Mesenchymal stem cell (in vitro differentiated cells and primary cell): ENCODE data around the gene TESK2.

ENCODE experiments used
- DNase-seq: peaks from one replicate; pipeline ENCODE4 v3.0.0-alpha.2; 2013
- H2AFZ ChIP-seq: one replicate; pipeline ENCODE4 v1.6.1; 2013; ENCODE audit warnings: low read depth, mild to moderate bottlenecking, control low read depth, inconsistent platforms, low read length, moderate library complexity
- H2AK5ac ChIP-seq: 2 replicates; pipeline ENCODE4 v1.6.1; 2013; ENCODE audit warnings: low read length, moderate library complexity, mild to moderate bottlenecking, inconsistent platforms; ENCODE audit not compliant: severe bottlenecking
- H2BK120ac ChIP-seq: one replicate; pipeline ENCODE4 v1.6.1; 2013; ENCODE audit warnings: low read depth, mild to moderate bottlenecking, inconsistent platforms, low read length, moderate library complexity
- H2BK12ac ChIP-seq, 2 experiments: one replicate each; pipeline ENCODE4 v1.6.1; 2013; ENCODE audit warnings: inconsistent platforms in 2 of 2, low read length in 2 of 2, mild to moderate bottlenecking in 2 of 2, moderate library complexity in 2 of 2, control low read depth in 1 of 2
- H2BK15ac ChIP-seq: one replicate; pipeline ENCODE4 v1.6.1; 2013; ENCODE audit warnings: mild to moderate bottlenecking, low read depth, inconsistent platforms; ENCODE audit not compliant: poor library complexity, severe bottlenecking
- H2BK5ac ChIP-seq: 2 replicates; pipeline ENCODE4 v1.6.1; 2013; ENCODE audit warnings: low read depth, mild to moderate bottlenecking, low read length, control low read depth, inconsistent platforms; ENCODE audit not compliant: poor library complexity, severe bottlenecking
- H3K14ac ChIP-seq, 2 experiments: one replicate each; pipeline ENCODE4 v1.6.1; 2013; ENCODE audit warnings: inconsistent platforms in 2 of 2, low read length in 2 of 2, control low read depth in 1 of 2, mild to moderate bottlenecking in 1 of 2, moderate library complexity in 1 of 2
- H3K18ac ChIP-seq, 2 experiments: one replicate each; pipeline ENCODE4 v1.6.1; 2013; ENCODE audit warnings: inconsistent platforms in 2 of 2, low read length in 2 of 2, control low read depth in 1 of 2, low read depth in 1 of 2, mild to moderate bottlenecking in 1 of 2
- H3K23ac ChIP-seq, 2 experiments: one replicate each; pipeline ENCODE4 v1.6.1; 2013; ENCODE audit warnings: inconsistent platforms in 2 of 2, low read length in 2 of 2, mild to moderate bottlenecking in 2 of 2, moderate library complexity in 2 of 2, control low read depth in 1 of 2
- H3K27ac ChIP-seq: 2 replicates; pipeline ENCODE4 v1.5.1; 2013; ENCODE audit warnings: mild to moderate bottlenecking, moderate library complexity, low read length, control low read depth, inconsistent platforms; ENCODE audit not compliant: poor library complexity, severe bottlenecking
- H3K27me3 ChIP-seq, 2 experiments: 2 replicates each; pipeline versions ENCODE4 v1.6.1 to v1.7.0; 2013; ENCODE audit warnings: low read length in 2 of 2, mild to moderate bottlenecking in 2 of 2, moderate library complexity in 2 of 2, control low read depth in 1 of 2, inconsistent platforms in 1 of 2; ENCODE audit not compliant: control insufficient read depth in 1 of 2, insufficient read depth in 1 of 2
- H3K36me3 ChIP-seq, 2 experiments: 2 replicates each; pipeline versions ENCODE4 v1.6.1 to v1.7.0; 2013; ENCODE audit warnings: low read length in 2 of 2, control low read depth in 1 of 2, inconsistent platforms in 1 of 2, low read depth in 1 of 2, mild to moderate bottlenecking in 1 of 2; ENCODE audit not compliant: insufficient read depth in 2 of 2, control insufficient read depth in 1 of 2
- H3K4ac ChIP-seq, 2 experiments: one replicate each; pipeline ENCODE4 v1.6.1; 2013; ENCODE audit warnings: inconsistent platforms in 2 of 2, low read length in 2 of 2, mild to moderate bottlenecking in 2 of 2, moderate library complexity in 2 of 2, control low read depth in 1 of 2, low read depth in 1 of 2
- H3K4me1 ChIP-seq: 2 replicates; pipeline ENCODE4 v1.6.1; 2013; ENCODE audit warnings: low read depth, low read length, control low read depth; ENCODE audit not compliant: control insufficient read depth, insufficient read depth
- H3K4me2 ChIP-seq: 2 replicates; pipeline ENCODE4 v1.6.1; 2013; ENCODE audit warnings: low read length, mild to moderate bottlenecking, inconsistent platforms; ENCODE audit not compliant: poor library complexity, severe bottlenecking
- H3K4me3 ChIP-seq, 2 experiments: 2 replicates each; pipeline versions ENCODE4 v1.5.1 to v1.7.0; 2013; ENCODE audit warnings: low read length in 2 of 2, mild to moderate bottlenecking in 2 of 2, control low read depth in 1 of 2, low read depth in 1 of 2; ENCODE audit not compliant: insufficient read depth in 1 of 2
- H3K79me1 ChIP-seq: replicated peaks from 2 replicates; pipeline ENCODE4 v1.6.1; 2013; ENCODE audit warnings: mild to moderate bottlenecking, control low read depth, low read length, inconsistent platforms; ENCODE audit not compliant: poor library complexity, severe bottlenecking
- H3K9ac ChIP-seq: 2 replicates; pipeline ENCODE4 v1.7.0; 2013; ENCODE audit warnings: mild to moderate bottlenecking, low read length, moderate library complexity
- H3K9me3 ChIP-seq: 2 replicates; pipeline ENCODE4 v1.7.0; 2013; ENCODE audit warnings: mild to moderate bottlenecking, low read length; ENCODE audit not compliant: control insufficient read depth
- H4K8ac ChIP-seq: one replicate; pipeline ENCODE4 v1.6.1; 2013; ENCODE audit warnings: inconsistent platforms, mild to moderate bottlenecking, low read length, moderate library complexity
- H4K91ac ChIP-seq: one replicate; pipeline ENCODE4 v1.6.1; 2013; ENCODE audit warnings: mild to moderate bottlenecking, low read length, inconsistent platforms
- WGBS: methylation state at CpG from one replicate; pipeline ENCODE4 v1.1.7; 2013; ENCODE audit warnings: mixed read lengths; 5-methylcytosine and 5-hydroxymethylcytosine counted together

Gene TESK2

DNA sequence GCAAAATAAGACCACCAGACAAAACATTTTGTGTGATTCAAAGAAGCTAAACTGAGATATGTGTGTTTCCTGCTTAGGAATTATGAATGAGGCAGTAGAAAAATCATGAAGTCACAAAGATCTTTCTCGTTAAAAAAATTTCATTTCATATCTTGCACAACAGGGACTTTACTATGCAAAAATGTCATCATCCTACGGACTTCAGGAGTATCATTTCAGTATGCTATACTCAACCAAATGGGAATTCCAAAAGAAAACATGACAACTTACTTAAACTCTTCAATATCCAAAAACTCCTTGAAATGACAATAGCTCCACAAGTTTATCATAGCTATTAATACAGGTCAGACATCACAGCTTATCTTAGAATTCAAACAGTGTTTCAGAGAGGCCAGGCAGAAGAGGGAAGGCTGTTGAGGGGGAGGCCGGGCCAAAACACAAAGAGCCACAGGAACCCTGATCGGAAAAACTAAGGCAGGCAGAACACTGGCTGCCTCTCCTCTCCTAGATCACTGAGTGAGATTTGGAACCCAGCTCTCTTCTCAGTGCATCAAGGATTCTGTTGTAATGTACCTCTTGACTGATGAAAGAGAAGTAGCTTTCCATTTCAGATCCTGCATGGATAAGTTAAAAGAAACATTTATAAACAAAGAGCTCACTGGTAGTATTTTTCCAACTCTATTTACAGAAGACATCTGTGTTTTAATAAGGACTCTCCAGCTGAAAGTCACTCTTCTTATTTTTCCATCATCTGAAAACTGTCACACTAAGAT, 66.9 kb downstream of the TESK2 start:
- Histone ChIP-seq H2BK5ac (no peak overlapping the region), H3K18ac (no peak overlapping the region), H2AFZ (no peak overlapping the region), H2AK5ac (no peak overlapping the region), H3K4me2 (no peak overlapping the region), H3K27me3 (no peaks in the 10 kb centered on the region), H4K8ac (no peak overlapping the region), H3K9me3 (no peaks in the 10 kb centered on the region), H2BK120ac (no peak overlapping the region), H3K4me1 (no peaks in the 10 kb centered on the region), H4K91ac (no peak overlapping the region), H3K4ac (no peak overlapping the region), H2BK15ac (no peak overlapping the region), H3K9ac (no peak overlapping the region), H3K23ac (no peak overlapping the region), H3K27ac (no peak overlapping the region), H3K36me3 (no peaks in the 10 kb centered on the region), H2BK12ac (no peak overlapping the region), H3K14ac (no peak overlapping the region), H3K79me1 (no peaks in the 10 kb centered on the region), H3K4me3 (no peak overlapping the region)
- peak; percentile 71 for DNase-seq
- 88% methylated on average over 4 of the region's 4 CpGs for WGBS

DNA sequence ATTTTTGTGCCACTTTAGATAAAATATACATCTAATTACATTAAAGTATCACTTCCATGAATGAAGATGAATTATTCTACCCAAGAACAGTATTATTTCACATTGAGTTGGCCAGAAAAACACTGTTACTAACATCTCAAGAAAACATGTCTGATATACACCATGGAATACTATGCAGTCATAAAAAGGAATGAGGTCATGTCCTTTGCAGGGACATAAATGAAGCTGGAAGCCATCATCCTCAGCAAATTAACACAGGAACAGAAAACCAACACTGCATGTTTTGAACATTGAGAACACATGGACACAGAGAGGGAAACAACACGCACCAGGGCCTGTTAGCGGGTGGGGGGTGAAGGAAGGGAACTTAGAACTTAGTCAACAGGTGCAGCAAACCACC, 69.0 kb downstream of the TESK2 start:
- no peaks in the 10 kb centered on the region for H3K79me1 ChIP-seq
- H3K27ac ChIP-seq, result no peak overlapping the region
- H3K4me2 ChIP-seq, result no peak overlapping the region
- H3K9ac ChIP-seq, result no peak overlapping the region
- no peak overlapping the region for H4K91ac ChIP-seq
- no peak for DNase-seq
- H2BK12ac ChIP-seq, result no peak overlapping the region
- no peak overlapping the region for H2BK120ac ChIP-seq
- H3K4ac ChIP-seq, result no peak overlapping the region
- no CpG with 5 or more reads among the region's 2 CpGs for WGBS
- no peak overlapping the region for H3K18ac ChIP-seq
- H3K14ac ChIP-seq, result peak overlapping the region in 1 of 2 experiments; percentile 28
- no peaks in the 10 kb centered on the region for H3K36me3 ChIP-seq
- H3K27me3 ChIP-seq, result no peaks in the 10 kb centered on the region
- no peak overlapping the region for H2BK5ac ChIP-seq
- H2AFZ ChIP-seq, result no peak overlapping the region
- no peaks in the 10 kb centered on the region for H3K9me3 ChIP-seq
- H3K4me3 ChIP-seq, result no peak overlapping the region
- H3K23ac ChIP-seq, result no peak overlapping the region
- H4K8ac ChIP-seq, result no peak overlapping the region
- H3K4me1 ChIP-seq, result no peaks in the 10 kb centered on the region
- H2BK15ac ChIP-seq, result no peak overlapping the region
- H2AK5ac ChIP-seq, result no peak overlapping the region

DNA sequence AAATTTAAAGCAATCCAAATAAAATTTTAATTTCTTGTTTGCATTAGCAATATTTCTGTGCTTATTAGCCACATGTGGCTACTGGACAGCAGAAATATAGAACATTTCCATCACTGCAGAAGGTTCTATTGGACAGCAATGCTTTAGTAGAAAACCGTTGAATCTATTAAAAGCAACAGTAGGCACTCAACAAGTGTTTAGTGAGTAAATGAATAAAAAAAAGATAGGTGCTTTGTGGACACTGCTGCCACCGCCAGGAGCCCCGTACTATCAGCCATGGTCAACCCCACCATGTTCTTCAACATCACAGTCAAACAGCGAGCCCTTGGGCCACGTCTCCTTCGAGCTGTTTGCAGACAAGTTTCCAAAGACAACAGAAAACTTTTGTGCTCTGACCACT, 76.2 kb downstream of the TESK2 start:
- 69% methylated on average over 6 of the region's 6 CpGs for WGBS
- no peak overlapping the region for H3K4me2 ChIP-seq
- no peak overlapping the region for H3K18ac ChIP-seq
- no peak for DNase-seq
- H2BK5ac ChIP-seq, result no peak overlapping the region
- H3K4ac ChIP-seq, result no peak overlapping the region
- H3K4me1 ChIP-seq, result no peaks in the 10 kb centered on the region
- H3K14ac ChIP-seq, result no peak overlapping the region
- H2AK5ac ChIP-seq, result no peak overlapping the region
- H4K91ac ChIP-seq, result no peak overlapping the region
- no peak overlapping the region for H2AFZ ChIP-seq
- H3K79me1 ChIP-seq, result no peaks in the 10 kb centered on the region
- H3K4me3 ChIP-seq, result no peak overlapping the region
- H4K8ac ChIP-seq, result no peak overlapping the region
- H3K36me3 ChIP-seq, result no peaks in the 10 kb centered on the region
- H3K23ac ChIP-seq, result no peak overlapping the region
- no peak overlapping the region for H3K27ac ChIP-seq
- H3K9me3 ChIP-seq, result no peaks in the 10 kb centered on the region
- H2BK120ac ChIP-seq, result no peak overlapping the region
- H3K27me3 ChIP-seq, result no peaks in the 10 kb centered on the region
- H3K9ac ChIP-seq, result no peak overlapping the region
- H2BK12ac ChIP-seq, result no peak overlapping the region
- no peak overlapping the region for H2BK15ac ChIP-seq

DNA sequence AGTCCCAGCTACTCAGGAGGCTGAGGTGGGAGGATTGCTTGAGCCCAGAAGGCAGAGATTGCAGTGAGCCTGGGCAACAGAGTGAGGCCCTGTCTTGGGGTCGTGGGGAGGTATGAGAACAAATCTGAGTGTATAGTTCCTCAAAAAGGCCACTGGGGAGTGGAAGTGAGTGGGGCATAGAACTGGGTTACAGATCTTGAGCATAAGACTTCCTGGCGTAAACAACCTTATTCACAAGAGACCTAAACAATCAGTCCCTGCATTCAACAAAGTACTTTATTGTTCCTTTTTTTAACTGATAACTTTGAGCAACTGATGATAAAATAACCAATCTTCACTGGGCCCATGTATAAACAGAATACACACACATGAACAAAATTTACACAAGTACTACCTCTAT, 78.1 kb downstream of the TESK2 start:
- no peak overlapping the region for H3K4ac ChIP-seq
- H3K14ac ChIP-seq, result no peak overlapping the region
- no peak overlapping the region for H2BK5ac ChIP-seq
- no peaks in the 10 kb centered on the region for H3K4me1 ChIP-seq
- no peak overlapping the region for H3K18ac ChIP-seq
- DNase-seq, result no peak
- H3K9ac ChIP-seq, result no peak overlapping the region
- H2BK12ac ChIP-seq, result no peak overlapping the region
- no peak overlapping the region for H3K4me2 ChIP-seq
- H2AFZ ChIP-seq, result no peak overlapping the region
- no peak overlapping the region for H2BK15ac ChIP-seq
- H3K27me3 ChIP-seq, result no peaks in the 10 kb centered on the region
- H4K8ac ChIP-seq, result no peak overlapping the region
- no peaks in the 10 kb centered on the region for H3K79me1 ChIP-seq
- no peaks in the 10 kb centered on the region for H3K36me3 ChIP-seq
- no peak overlapping the region for H4K91ac ChIP-seq
- H3K23ac ChIP-seq, result no peak overlapping the region
- no peak overlapping the region for H3K27ac ChIP-seq
- H2BK120ac ChIP-seq, result no peak overlapping the region
- H3K9me3 ChIP-seq, result no peaks in the 10 kb centered on the region
- H3K4me3 ChIP-seq, result no peak overlapping the region
- no peak overlapping the region for H2AK5ac ChIP-seq
- WGBS, result 70% methylated on average over 2 of the region's 2 CpGs
